ENCODE measurements around the gene RNF166. TPM values are rescaled to one million over a fixed set of nuclear protein-coding genes. Genes with fewer than 3 reads are reported as not detected.
A peak's percentile ranks its signal among the peaks of the same experiment; 100 is the strongest.

Gene RNF166
- polyA plus RNA-seq, 4 donors = 13.3 to 24.8 (median 20.5) TPM

DNA sequence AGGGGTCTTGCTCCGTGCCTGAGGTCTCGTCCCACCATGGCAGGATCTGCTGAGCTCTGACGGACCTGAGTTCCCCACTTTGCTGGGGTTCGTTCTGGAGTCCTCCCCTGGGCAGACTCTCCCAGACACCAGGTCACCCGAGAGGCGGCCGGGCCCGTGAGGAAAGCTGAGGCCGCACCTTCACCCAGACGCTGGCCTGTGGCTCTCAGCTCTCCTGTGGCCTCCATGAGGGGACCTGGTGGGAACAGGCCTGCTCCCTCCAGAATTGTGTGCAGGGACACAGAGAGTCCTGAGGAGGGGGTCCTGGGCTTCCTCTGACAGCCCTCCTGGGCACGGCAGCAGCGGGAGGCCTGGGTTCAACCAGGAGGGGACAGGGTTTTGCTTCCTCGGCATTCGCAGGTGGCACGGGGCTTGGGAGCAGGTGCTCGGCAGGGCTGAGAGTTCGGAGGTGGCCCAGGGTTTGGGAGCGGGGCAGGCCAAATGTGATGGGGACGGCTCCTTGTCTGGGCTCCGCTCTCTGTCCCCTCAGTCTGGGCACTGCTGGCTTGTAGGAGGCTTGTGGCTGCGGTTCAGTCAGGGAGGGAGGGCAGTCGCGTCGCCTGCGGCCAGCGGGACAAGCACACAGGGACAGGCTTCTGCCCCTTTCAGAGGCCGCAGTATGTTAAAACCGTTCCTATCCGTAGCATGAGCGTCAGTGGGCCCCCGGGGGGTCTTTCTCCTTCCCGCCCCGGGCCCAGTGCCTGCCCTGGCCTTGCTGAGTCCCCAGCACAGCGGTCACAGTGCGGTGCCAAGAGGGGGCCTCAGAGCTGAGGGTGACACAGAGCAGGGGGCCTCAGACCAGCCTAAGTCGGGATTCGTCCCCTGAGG is 11.8 kb downstream of the RNF166 start:
- no peak for DNase-seq (ENCODE audit: low read depth in 4 of 4, low spot score in 3 of 4)

DNA sequence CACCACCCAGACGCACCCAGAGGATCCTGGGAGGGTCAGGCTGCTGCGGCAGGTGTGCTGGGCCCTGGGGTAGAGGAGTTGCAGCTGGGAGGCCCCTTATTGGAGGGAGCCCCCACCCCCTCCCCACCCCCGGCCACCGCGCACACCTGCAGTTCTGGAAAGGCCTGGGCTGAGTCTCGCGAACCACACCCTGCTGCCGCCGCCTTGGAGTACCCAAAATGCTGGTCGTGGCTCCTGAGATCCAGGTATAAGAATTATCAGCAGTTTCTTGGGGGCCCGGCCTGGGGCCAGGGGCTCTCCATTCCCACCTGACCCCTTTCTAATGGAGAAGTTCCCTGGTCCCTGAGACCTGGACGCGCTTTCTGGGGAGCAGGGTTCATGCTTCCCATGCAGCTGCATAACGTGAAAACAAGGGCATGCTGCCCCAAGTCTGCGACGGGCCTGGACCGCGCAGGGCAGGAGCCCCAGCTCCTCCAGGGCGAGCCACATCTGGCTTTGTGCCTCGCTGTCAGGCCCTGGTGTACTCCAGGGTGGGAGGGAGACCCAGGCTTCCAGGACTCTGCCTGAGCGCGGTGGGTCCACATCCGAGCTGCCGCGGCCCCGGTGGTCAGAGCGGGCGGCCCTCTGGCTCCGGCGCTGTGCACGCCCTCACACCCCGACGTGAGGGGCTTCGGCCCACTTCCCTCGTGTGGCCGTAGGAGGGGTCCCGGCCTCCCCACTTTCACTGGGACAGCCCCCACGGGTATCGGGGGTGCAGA is 12.6 kb downstream of the RNF166 start:
- no peak for DNase-seq (ENCODE audit: low read depth in 4 of 4, low spot score in 3 of 4)

DNA sequence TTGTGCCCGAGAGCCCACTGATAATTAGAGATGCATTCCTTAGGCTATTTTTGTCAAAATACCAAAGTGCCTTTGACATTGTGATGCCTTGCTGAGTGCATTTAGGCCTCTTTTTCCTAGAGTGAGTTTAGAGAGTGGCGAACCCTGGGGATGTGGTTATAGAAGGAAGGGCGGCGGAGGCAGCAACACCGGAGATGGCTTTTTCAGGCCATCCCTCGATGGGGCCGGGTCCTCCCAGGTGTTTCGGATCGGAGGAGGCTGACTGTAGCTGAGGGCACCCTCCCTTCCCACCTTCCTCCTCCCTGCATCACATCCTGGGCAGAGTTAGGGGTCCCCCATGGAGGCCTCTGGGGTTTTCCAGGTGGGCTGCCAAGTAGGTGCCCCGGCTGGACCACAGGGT is 13.3 kb downstream of the RNF166 start:
- DNase-seq (ENCODE audit: low read depth in 4 of 4, low spot score in 3 of 4) = no peak

DNA sequence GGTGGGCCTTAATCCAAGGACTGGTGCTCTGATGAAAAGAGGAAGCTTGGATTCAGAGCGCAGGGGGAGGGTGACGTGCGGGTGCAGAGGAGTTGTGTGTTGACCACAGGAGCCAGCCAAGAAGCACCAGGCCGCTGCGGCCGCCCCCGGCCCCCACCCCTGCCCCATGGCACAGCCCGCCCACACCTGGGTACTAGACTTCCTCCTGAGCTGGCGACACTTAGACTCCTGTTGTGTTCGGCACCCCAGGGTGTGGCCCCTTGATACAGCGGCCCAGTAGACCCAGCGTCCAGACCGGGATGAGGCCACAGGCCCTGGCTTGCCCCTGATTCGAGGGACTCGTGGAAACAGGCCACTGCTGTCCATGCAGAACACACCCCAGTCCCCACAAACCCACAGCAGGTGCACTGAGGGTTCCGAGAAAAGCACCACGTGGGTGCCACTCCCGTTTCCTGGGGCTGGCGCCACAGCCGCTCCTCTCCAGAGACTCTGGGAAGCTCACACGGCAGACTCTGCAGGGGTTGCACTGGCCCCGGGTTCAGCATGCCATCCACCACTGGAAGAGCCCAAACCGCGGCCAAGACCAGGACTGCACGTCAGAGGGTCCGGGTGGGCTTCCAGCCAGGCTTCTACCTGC is 14.2 kb downstream of the RNF166 start:
- no peak for DNase-seq (ENCODE audit: low read depth in 4 of 4, low spot score in 3 of 4)

DNA sequence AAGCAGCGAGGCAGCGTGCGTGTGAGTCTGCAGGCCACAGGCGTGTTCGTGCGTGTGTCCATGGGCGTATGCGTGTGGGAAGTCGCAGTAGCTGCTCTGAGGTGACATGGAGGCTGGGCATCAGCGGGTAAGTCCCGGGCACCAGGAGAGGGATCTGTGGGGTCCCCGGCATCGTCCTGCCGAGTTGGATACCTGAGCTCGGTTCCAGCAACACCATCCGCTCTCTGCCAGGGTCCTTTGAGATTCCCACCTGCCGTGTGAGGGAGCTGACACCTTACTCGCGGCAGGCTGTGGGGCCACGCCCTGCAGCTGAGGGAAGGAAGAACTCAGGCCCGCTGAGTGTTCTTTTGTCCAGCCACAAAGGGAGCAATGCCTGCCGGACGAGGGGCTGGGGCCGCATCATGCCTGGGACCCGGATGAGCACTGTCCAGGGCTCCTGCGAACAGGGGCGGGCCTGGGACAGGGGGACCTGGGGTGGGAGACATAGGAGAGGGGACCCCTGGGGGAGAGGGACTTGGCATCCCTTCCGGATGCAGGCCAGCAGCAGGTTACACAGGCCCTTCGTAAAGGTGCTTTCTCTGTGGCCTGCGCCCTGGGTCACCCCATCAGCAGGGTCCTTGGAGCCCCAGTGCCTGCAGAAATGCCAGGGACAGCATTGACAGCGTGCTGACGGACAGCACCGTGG is 14.9 kb downstream of the RNF166 start:
- no peak for DNase-seq (ENCODE audit: low read depth in 4 of 4, low spot score in 3 of 4)

DNA sequence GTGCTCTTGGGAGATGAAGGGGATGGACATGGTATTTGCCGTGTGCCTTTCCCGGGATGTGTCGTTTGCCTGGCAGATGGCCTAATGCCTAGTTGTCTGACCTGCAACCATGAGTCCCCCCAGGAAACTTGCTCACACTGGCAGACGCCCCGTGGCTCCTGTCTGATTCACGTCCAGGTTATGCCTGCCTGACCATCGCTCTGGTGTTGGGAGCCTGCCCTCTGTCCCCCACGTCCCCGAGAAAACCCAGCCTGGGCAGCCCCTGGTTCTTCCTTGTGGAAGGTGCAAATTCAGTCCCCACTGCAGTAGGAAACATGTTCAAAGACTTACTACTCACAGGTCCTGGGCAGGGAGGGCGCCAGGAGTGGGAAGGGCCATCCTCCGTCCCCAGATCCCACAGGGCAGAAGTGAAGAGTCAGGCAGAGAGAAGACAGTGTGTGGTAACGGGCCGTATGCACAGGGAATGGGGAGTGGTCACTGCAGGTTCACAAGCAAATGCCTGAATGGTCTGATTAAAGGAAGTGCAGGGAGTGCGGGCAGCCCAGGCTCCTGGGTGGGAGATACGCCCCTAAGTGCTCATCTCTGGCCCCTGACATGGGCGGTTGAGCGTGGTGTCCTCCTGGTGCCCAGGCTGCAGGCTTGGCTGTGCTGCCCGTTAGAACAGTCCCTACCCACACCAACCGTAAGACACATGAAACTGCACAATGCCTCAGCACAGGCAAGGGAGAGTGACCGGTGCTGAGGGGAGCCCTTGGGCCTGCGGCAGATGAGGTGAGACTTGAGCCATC is 15.7 kb downstream of the RNF166 start:
- no peak for DNase-seq (ENCODE audit: low read depth in 4 of 4, low spot score in 3 of 4)

DNA sequence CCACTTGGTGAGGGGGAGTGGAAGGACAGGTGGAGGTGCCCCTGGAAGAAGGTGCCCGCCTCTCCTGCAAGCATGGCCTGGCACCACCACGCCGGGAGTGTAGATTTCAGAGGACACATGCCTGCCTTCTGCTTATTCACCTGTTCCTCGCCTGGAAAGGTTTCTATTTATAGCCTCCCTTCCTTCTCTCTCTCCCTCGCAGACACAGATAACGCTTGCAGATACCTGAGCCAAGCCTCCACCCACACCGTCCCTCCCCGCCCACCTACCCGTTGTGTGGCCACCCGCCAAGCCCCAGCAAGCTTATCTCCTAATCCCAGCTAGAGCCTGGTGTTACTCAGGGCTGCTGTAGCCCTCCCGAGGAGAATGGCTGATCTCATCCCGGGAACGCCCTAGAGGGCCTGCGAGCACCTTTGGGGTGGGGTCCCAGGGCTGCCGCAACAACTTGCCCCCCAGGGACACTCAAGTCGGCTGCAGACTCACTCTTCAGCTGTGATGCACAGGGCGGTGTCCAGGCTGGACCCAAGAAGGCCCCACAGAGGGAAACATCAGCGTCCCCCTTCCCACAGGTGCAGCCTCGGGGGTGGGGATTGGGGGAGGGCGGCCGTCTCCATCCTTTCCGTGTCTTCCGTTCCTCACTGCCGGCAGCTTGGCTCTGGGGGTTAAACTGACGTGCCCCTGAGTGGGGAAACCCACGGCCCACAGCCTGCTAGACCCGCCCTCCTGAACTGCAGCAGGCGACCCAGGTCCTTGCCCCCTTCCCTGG is 18.0 kb downstream of the RNF166 start:
- no peak for DNase-seq (ENCODE audit: low read depth in 4 of 4, low spot score in 3 of 4)

DNA sequence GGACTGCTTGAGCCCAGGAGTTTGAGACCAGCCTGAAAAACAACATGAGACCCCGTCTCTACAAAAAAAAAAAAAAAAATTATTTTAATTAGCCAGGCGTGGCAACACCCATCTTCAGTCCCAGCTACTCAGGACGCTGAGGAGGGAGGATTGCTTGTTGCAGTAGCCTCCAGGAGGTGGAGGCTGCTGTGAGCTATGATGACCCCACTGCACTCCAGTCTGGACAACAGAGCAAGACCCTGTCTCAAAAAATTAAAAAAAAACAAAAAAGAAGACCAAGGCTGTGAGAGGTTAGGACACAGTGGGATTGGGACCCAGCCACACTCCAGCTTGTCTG is 18.6 kb downstream of the RNF166 start:
- no peak for DNase-seq (ENCODE audit: low read depth in 4 of 4, low spot score in 3 of 4)

DNA sequence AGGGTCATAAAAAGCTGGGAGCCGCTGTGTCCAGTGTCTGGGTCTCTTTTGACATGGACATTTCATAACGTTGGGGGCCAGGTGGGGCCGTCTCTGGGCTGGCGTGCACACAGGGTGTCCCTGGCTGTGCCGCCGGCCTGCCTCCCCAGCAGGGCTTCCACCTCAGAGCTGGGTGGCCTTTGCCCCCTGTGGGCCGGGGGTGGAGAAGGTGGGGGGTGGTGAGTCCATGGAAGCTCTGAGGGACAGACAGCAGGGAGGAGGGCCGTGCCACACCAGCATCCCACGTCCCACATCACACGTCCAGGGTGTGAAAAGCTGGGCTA is 19.0 kb downstream of the RNF166 start:
- no peak for DNase-seq (ENCODE audit: low read depth in 4 of 4, low spot score in 3 of 4)

DNA sequence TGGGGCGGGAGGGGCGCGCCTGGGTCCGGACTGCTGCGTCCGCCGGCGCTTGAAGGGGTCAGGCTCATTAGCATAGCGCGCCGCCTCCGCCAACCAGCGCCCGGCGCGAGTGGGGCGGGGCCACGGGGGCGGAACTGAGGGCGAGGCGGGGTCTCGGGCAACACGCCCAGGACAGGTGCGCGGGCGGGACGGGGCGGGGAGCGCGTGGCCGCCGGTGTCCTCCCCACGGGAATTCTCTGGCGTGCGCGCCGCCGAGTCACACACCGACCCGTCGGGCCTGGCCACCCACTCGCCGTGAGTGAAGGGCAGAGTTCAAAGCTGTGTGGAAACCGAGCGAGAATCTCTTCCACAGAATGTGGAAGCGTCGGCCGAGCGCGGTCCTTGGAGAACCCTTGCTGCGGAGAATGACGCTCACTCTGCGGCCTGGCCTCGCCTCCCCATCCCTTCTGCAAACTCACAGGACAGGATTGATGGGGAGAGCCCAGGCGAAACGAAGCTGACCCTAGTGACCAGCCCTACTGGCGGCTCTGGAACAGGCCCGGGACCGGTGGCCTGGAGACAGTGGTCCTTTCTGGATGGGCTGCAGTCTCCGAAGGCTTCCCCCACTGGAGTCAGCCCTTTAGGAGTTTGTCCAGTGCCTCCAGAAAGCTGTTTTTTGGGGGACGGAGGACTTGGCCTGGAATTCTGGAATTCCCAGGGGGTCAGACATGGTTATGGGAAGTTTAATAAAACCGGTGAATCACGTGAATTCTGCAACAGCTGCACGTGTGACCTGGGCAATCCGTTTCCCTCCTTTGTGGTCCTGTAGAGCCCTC is 19.6 kb downstream of the RNF166 start, which contains the start of gene SNAI3:
SNAI3 (minus strand) TSS at position 69 of the 815 bp plus-strand sequence. CDS start 101 bp downstream, outside the sequence.
- peak in 1 of 4 donors; percentile 60 for DNase-seq (ENCODE audit: low read depth in 4 of 4, low spot score in 3 of 4)

DNA sequence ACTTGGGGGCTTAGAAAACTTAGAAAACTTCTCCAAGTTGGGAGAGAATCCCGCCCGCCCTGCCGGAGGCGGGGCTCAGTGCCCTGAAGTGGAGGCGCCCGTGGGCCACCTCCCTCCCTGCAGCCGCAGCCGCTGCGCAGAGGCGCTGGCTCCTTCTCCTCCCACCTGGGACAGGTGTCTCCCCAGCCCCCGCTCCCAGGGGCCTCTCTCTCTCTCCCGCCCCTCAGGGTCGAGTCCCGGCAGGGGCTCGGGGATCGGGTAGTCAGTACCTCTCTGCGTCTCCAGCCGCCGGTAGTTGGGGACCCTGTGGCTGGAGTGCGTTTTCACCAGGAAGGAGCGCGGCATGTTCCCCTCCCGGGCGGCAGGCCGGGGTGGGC is 20.2 kb downstream of the RNF166 start:
- DNase-seq (ENCODE audit: low read depth in 4 of 4, low spot score in 3 of 4) = no peak

DNA sequence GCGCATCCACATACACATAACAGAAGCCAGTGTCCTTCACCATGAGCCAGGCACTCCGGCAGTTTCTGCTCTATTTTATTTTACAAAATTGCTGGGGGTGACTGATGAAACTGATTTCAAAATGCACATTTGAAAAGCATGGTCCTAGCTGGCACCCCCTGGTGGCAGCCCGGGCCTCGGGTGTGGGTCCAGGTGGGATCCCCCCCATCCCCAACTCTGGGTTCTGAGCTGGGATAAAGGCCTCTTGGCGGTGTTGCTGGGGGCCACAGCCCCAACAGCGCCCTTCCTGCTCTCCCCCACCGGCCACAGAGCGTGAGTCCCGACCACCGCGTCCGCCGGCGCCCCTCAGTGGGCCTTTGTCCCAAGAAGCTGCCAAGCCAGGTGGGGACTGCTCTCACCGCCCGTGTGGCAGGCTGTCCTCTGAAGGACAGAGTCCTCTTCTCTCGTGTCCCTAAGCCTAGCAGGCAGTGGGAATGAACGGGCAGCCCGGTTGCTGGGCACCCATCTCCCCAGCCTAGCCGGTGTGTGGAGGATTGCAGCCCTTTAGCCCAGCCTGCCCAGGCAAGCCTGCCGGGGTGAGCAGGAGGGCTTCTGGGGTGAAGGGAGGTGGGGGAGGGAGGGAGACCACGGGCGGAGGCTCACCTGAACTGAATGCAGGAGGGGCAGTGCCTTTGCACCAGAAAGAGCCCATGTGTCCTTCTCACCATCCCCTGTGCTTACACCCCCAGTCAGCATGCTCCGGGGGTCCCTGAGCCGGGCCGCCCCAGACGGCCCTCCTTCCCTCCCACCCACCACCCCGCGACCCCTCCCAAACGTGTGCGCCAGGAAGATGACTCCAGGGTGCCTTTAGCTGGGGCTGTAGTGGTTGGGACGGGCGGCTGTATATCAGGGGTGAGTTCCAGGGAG is 20.8 kb downstream of the RNF166 start:
- no peak for DNase-seq (ENCODE audit: low read depth in 4 of 4, low spot score in 3 of 4)

DNA sequence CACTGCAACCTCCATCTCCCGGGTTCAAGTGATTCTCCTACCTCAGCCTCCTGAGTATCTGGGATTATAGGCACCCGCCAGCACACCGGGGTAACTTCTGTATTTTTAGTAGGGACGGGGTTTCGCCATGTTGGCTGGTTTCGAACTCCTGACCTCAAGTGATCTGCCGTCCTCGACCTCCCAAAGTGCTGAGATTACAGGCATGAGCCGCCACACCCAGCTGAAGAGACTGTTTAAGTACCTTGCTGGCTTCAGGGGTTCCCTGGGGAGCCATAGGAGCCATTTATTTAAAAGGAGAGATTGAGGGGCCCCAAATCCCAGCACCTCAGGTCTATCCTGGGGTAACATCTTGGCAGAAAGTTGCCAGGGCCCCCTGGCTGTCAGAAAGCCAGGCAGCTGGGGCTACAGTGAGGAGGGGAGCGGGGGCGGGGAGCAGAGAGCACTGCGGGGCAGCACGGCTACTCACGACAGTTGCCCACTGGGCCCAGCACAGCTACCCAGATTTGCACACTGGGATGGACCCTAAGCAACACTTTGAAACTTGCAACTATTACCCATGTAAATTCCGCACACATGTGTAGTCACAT is 21.5 kb downstream of the RNF166 start:
- no peak for DNase-seq (ENCODE audit: low read depth in 4 of 4, low spot score in 3 of 4)

DNA sequence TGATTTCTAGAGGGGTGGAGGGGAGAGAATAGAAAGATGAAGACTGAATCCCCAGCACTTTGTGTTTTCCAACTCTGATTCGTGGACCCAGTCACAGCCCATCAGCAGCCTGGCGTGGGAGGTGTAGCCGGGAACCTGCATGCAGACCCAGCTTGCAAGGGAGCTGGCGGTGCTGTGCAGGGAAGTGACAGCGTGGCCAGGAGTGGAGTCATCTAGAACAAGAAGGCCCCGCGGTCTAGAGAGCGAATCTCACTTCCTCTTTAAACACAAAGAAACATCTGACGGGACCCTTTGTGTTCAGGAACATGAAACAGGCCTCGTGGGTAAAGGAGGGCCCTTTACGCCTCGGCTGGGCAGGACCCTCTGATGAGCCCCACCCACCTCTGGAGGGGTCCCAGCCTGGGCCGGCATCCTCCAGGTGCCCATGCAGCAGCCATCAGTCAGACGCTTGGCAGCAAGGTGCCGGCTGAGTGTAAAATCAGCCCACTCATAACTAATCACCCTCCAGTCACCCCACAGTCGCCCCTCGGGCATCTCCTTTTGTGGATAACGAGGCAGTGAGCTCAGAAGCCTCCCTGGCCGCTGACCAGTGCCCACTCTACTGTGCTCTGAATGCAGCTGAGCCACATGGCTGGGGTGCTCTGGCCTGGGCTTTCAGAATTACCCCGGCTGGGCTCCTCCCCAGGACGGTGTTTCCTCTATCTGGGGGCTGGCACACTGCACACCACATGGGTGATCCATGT is 24.3 kb downstream of the RNF166 start:
- no peak for DNase-seq (ENCODE audit: low read depth in 4 of 4, low spot score in 3 of 4)

DNA sequence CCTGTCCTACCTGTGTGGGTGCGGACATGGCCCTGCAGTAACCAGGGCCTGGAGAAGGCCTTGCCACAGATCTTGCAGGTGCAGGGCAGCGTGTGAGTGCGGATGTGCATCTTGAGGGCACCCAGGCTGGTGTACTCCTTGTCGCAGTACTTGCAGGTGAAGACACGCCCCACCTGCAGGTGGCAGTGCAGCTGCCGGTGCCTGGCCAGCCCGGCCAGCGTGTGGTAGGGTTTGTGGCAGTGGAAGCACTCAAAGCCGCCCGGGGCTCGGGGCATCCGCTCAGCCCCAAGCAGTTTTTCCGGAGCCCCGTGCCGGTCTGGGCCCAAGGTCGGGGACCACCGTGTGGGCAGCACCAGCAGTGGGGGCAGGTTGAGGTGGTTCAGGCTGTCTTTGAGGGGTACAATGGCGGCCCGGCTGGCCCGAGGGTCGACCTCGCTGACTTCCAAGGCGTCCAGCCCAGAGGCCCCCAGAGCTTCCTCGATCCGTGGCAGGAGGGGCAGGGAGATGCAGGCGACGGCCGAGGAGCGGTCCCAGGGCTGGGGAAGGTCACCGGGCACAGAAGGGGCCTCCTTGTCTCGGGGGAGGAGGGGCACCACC is 25.0 kb downstream of the RNF166 start:
- no peak for DNase-seq (ENCODE audit: low read depth in 4 of 4, low spot score in 3 of 4)

DNA sequence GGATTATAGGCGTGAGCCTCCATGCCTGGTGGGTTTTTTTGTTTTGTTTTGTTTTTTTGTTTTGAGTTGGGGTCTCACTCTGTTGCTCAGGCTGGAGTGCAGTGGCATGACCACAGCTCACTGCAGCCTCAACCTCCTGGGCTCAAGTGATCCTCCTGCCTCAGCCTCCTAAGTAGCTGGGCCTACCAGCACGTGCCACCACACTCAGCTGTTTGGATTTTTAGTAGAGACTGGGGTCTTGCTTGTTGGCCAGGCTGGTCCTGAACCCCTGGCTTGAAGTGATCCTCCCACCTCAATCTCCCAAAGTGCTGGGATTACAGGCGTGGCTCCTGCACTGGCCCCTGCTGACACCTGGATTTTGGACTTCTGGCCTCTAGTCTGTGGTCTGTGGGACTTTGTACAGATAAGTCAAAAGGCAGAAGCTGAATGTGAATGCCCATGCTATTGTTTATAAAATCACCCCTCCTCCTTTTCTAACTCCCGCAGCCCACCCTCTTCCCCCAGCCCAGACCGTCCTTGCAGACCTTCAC is 25.6 kb downstream of the RNF166 start:
- no peak for DNase-seq (ENCODE audit: low read depth in 4 of 4, low spot score in 3 of 4)

Data from left renal pelvis (tissue), 4 donors.